HCT116 (cell line): ENCODE results near the gene CCR2.

Source experiments
- POLR2AphosphoS5 ChIP-seq: IDR thresholded peaks from 2 replicates; pipeline ENCODE4 v1.6.1; 2011; ENCODE audit warnings: mild to moderate bottlenecking, low read depth, low read length, moderate library complexity
- TCF7L2 ChIP-seq: IDR thresholded peaks from 2 replicates; pipeline ENCODE4 v1.7.0; 2011; ENCODE audit warnings: borderline replicate concordance, inconsistent platforms; ENCODE audit not compliant: insufficient read depth, insufficient read length; ENCODE audit errors: extremely low read depth
- TF ChIP-seq, protein P1 (sequence below), 3 experiments: fragments of 200-600 bp in 1 of 3; sonication (generic) in 1 of 3; IDR thresholded peaks in 2 of 3; conservative IDR thresholded peaks in 1 of 3; 2 replicates each; pipeline ENCODE4 v1.5.1; 2012 to 2017; ENCODE audit warnings: low read depth in 2 of 3, low read length in 2 of 3, antibody characterized with exemption in 1 of 3, borderline replicate concordance in 1 of 3, control low read depth in 1 of 3, mild to moderate bottlenecking in 1 of 3, mixed read lengths in 1 of 3, mixed run types in 1 of 3, moderate library complexity in 1 of 3; ENCODE audit not compliant: insufficient read depth in 1 of 3

DNA sequence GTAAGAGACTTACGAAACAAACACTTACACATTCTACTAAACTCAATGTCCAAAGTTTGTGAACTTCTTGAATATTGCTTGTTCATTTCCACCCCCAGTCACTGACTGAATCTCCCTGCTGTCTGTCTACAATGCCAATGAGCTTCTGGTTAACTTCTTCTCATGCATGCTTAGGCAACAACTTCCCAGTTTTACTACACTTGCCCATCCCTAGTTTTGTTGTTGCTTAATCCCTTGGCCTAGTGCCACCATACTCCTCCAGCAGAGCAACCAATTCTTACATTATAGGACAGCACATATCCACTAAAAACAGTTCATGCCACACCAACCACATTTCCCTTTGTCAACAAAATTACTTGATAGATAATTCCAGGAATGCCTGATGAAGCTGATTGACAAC lies 40.9 kb upstream of the CCR2 start:
- TF ChIP-seq, protein P1, sequence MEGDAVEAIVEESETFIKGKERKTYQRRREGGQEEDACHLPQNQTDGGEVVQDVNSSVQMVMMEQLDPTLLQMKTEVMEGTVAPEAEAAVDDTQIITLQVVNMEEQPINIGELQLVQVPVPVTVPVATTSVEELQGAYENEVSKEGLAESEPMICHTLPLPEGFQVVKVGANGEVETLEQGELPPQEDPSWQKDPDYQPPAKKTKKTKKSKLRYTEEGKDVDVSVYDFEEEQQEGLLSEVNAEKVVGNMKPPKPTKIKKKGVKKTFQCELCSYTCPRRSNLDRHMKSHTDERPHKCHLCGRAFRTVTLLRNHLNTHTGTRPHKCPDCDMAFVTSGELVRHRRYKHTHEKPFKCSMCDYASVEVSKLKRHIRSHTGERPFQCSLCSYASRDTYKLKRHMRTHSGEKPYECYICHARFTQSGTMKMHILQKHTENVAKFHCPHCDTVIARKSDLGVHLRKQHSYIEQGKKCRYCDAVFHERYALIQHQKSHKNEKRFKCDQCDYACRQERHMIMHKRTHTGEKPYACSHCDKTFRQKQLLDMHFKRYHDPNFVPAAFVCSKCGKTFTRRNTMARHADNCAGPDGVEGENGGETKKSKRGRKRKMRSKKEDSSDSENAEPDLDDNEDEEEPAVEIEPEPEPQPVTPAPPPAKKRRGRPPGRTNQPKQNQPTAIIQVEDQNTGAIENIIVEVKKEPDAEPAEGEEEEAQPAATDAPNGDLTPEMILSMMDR (IDR thresholded peaks at IDR 0.05 in 2 of 3, conservative IDR thresholded peaks at IDR 0.05 in 1 of 3; ENCODE audit: borderline replicate concordance in 1 of 3, insufficient read depth in 1 of 3, low read depth in 2 of 3, low read length in 2 of 3): no peak
- TF ChIP-seq TCF7L2: no peak
- no peak for TF ChIP-seq POLR2AphosphoS5
